ENCODE data around the gene RCVRN.

Gene RCVRN

GRCh38 chr17:9895923-9896322 is 9.1 kb downstream of the RCVRN start:
- DNase-seq, result no peak

GRCh38 chr17:9894231-9894630 is 10.8 kb downstream of the RCVRN start:
- no peak for DNase-seq

DNA sequence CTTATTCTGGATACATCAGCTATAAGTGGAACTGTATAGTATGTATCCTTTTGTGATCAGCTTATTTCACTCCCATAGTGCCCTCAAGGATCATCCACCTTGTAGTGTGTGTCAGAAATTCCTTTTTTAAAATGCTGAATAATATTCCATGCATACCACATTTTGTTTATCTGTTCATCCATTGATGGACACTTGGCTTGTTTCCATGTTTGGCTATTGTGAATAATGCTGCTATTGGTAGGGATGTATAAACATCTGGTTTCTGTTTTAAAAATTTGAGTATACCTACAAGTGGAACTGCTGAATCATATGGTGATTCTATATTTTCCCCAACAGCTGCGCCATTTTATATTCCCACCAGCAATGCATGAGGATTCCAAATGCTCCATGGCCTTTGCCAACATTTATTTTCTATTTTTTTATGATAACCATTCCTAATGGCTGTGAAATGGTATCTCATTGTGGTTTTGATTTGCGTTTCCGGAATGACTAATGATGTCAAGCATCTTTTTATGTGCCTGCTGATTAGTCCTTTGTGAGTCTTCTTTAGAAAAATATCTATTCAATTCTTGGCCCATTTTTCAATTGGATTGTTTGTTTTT is 11.6 kb downstream of the RCVRN start:
- DNase-seq, result no peak

GRCh38 chr17:9890124-9890523 is 14.9 kb downstream of the RCVRN start:
- peak in 1 of 2 experiments; percentile 39 for DNase-seq

- no peak for DNase-seq
Measured at GRCh38 chr17:9887508-9887907, 17.6 kb downstream of the RCVRN start.

DNA sequence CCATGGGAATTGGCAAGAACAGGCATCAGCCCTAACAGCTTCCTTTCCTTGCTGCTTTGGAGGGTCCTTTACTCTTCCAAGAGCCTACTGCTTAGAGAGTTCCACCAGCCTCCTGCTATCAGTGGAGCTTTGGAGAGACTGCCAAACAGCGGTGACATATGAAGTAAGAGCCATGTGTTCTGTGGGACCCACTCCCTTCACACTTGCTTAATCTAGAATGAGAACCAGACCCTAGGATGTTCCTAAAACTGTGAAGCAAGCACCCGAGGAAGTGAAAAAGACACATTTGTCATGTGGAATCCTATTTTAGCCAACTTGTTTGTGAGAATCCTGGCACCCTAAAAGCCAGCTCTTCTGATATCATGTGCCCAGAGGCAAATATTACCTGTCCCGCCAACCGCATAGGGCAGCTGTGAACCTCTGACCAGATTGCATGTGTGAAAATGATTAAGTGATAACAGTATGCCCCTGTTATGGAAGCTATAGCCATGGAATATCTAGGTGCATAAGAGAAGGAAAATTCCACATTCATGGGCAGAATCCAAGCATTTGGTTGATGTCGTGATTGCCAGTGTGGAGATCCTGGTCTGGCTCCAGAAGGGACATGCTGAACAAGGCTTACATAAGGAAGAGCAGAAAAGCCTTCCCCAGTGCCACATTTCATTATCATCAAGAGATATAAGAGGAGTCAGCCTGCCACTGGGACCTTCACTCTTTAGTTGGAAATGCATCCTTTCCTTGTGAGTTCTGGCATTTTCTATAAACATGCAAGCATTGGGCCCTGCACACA is 18.7 kb downstream of the RCVRN start:
- DNase-seq, result no peak

DNA sequence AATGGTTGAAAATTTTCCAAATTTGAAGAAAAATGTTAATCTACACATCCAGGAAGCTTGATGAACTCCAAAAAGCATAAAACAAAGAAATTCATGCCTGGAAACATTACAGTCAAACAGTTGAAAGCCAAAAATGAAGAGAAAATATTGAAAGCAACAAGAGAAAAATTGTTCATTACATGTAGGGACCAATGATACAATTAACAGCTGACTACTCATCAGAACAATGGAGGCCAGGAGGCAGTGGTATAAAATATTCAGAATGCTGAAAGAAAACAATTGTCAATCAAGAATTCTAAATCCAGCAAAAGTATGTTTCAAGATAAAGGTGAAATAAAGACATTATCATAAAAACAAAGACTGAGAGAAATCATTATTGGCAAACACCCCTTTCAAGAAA is 21.6 kb downstream of the RCVRN start:
- DNase-seq, result no peak

GRCh38 chr17:9880582-9880999 is 24.5 kb downstream of the RCVRN start:
- no peak for DNase-seq

GRCh38 chr17:9878786-9879525 is 26.1 kb downstream of the RCVRN start:
- no peak for DNase-seq

DNA sequence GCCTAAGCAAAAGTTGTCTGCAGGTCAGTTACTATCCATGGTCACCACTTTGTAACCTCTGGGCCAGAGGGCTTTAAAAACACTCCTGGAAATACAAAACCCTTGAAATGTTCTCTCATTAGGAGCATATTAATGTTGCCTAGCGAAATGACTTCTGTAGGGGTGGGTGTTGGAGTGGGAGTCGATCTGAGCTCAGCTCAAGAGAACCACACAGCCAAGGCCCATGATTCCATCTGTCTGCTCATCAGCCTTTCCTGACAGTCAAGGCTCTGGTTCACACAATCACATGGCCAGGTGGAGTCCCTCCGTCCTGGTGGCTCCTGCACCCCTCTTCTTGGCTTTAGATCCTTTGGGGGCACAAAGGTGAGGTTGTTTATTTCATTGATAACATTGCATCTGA is 26.7 kb downstream of the RCVRN start:
- DNase-seq, result no peak

DNA sequence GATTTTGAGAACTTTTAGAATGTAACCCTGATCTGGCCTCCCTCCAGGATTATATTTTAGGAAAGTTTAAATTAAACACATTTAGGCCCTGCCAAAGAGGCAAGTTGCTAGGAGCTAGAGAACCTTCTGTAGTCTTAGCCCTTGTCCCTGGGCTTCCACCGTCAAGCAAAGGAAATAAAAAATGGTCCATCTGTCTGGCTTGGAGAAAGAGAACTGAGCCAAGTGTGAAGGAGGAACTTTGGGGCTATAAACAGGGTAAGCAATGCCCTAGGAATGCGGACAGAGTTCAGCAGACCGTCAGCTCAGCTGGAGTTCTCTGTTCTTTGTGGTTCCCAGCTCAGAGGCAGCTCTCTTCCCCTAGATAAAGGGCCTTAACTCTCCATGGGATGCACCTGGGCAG is 29.6 kb downstream of the RCVRN start:
- DNase-seq, result no peak

DNA sequence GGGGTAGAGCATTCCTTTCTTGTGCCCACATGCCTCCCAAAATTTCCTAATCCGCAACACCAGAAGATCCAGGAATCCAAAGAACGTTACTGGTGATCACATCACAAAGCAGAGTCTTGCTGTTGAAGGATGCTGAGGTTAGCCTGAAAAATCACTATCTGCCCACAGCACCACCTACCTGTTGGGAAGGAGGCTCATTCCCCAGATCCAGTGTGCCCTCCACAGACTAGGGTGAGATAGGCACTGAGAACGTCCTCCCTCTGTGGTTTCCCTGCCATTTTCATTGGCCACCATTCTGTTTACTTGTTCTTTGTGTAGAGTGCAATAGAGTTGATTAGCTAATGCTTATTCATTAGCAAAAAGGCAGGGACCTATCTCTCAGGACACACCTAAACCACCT is 30.3 kb downstream of the RCVRN start:
- DNase-seq, result no peak

GRCh38 chr17:9872852-9873251 is 32.2 kb downstream of the RCVRN start:
- no peak for DNase-seq

DNA sequence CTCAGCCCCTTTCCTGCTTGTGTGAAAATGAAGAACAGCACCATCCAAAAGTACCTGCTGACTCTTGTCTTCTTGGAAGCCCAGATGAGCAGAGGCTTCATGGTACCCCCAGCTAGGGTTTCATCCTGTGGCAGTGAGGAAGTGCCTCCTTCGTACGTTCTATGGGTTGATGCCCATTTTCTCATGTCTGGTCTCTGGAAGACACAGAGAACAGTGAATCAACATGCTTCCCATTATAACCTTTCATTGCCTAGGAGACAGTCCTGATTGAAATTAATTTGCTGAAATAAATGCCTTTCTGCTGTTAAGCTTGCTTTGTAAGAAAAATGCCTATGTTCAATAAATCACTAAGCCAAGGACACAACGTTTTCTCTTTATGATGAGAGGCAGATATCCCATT is 36.5 kb downstream of the RCVRN start:
- no peak for DNase-seq

GRCh38 chr17:9865586-9865985 is 39.5 kb downstream of the RCVRN start:
- DNase-seq, result no peak

- no peak for DNase-seq
Measured at GRCh38 chr17:9862949-9863348, 42.1 kb downstream of the RCVRN start.

- DNase-seq, result no peak
Measured at GRCh38 chr17:9862220-9862619, 42.9 kb downstream of the RCVRN start.

GRCh38 chr17:9860851-9861250 is 44.2 kb downstream of the RCVRN start:
- no peak for DNase-seq

- DNase-seq, result no peak
Measured at GRCh38 chr17:9859781-9860180, 45.3 kb downstream of the RCVRN start.

GRCh38 chr17:9855036-9855435 is 50.0 kb downstream of the RCVRN start:
- no peak for DNase-seq

- DNase-seq, result no peak
Measured at GRCh38 chr17:9854255-9854654, 50.8 kb downstream of the RCVRN start.

GRCh38 chr17:9850151-9850550 is 54.9 kb downstream of the RCVRN start:
- no peak for DNase-seq
